GM12891 (cell line): ENCODE measurements around the gene TMEM273.

Source experiments
- DNase-seq: peaks from one replicate; pipeline ENCODE4 v3.0.0; 2011; ENCODE audit warnings: low spot score; ENCODE audit not compliant: insufficient read length
- FAIRE-seq: peaks from 2 replicates; lab custom pipeline; 2011; peaks lifted over from hg19 to GRCh38; lab: Jason Lieb, UNC
- PAX5 ChIP-seq: IDR thresholded peaks from 2 replicates; pipeline ENCODE4 v1.6.1; 2011; ENCODE audit warnings: low read length, moderate library complexity, mild to moderate bottlenecking; ENCODE audit not compliant: insufficient read depth, severe bottlenecking
- POLR2A ChIP-seq: IDR thresholded peaks from 2 replicates; pipeline ENCODE4 v1.6.1; 2011; ENCODE audit warnings: low read depth, low read length, control low read depth
- POLR2AphosphoS5 ChIP-seq: IDR thresholded peaks from 2 replicates; pipeline ENCODE4 v1.6.1; 2011; ENCODE audit warnings: low read depth, low read length, control low read depth
- POU2F2 ChIP-seq: IDR thresholded peaks from 2 replicates; pipeline ENCODE4 v1.6.1; 2011; ENCODE audit warnings: low read depth, mild to moderate bottlenecking, control low read depth, low read length, moderate library complexity
- SPI1 ChIP-seq: IDR thresholded peaks from 2 replicates; pipeline ENCODE4 v1.6.1; 2011; ENCODE audit warnings: low read depth, low read length, control low read depth
- TAF1 ChIP-seq: IDR thresholded peaks from 2 replicates; pipeline ENCODE4 v1.6.1; 2011; ENCODE audit warnings: low read depth, low read length, control low read depth

The TMEM273 gene

DNA sequence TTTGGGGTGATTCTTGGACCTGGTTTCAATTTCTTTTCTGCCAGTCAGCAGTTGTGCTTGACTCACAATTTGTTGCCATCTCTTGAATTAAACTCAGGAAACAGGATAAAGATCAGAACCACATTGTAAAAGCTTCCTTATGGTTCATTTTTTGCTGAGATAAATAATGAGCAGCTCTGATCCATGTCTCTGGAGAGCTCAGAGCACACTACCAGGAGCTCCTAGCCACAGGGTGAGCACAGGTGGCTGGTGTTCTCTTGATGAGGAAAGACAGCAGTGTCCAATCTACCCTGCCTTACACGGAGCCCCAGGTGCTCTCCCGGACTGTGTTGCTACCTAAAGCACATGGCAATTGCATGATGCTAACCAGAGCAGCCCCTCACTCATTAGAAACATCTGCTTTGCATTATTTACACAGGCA lies 37.2 kb downstream of the TMEM273 start:
- DNase-seq (no peak), FAIRE-seq (no peak)
- TF ChIP-seq SPI1: no peak
- no peak for TF ChIP-seq TAF1
- no peak for TF ChIP-seq POU2F2
- no peak for TF ChIP-seq PAX5
- TF ChIP-seq POLR2A: no peak
- TF ChIP-seq POLR2AphosphoS5: no peak

DNA sequence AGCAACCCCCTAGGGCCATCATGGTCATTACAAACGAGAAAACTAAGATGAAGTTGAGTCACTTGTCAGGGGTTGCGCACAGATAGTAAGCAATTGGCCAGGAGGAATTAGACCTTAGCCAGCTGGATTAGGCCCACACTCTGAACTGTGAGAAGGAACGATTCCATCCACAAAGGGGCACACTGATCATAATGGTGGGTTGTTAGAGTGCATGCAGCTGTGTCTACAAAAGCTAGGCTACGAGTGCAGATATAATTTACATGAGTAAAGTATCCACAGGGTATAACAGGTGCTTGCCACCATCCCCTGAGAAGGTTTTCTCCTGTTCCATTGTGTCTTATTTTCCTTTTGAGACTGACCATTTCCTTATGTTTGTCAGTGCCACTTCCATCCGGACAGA lies 37.8 kb downstream of the TMEM273 start:
- DNase-seq (no peak), FAIRE-seq (no peak)
- TF ChIP-seq PAX5: no peak
- no peak for TF ChIP-seq TAF1
- no peak for TF ChIP-seq POLR2A
- no peak for TF ChIP-seq POU2F2
- TF ChIP-seq SPI1: no peak
- no peak for TF ChIP-seq POLR2AphosphoS5

DNA sequence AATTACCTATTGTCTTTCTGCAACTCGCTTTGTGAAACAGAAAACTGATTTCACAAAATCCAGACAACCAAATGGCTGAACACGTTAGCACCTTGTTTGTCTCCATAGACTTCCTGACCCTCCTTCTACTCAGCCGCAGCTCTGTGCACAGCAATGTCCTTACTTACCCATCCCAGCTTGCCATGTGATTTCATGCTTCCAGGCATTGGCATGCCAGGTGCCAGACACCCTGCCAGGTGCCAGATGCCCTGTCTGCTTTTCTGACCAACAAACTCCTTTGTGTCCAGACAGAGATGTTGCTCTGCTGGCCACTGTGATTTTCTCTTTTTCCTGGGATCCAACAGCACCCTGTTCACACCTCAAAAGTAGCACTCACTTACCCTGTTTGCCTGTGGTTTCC lies 38.3 kb downstream of the TMEM273 start:
- TF ChIP-seq POLR2AphosphoS5: no peak
- no peak for TF ChIP-seq TAF1
- no peak for TF ChIP-seq POLR2A
- no peak for TF ChIP-seq SPI1
- FAIRE-seq (no peak), DNase-seq (no peak)

DNA sequence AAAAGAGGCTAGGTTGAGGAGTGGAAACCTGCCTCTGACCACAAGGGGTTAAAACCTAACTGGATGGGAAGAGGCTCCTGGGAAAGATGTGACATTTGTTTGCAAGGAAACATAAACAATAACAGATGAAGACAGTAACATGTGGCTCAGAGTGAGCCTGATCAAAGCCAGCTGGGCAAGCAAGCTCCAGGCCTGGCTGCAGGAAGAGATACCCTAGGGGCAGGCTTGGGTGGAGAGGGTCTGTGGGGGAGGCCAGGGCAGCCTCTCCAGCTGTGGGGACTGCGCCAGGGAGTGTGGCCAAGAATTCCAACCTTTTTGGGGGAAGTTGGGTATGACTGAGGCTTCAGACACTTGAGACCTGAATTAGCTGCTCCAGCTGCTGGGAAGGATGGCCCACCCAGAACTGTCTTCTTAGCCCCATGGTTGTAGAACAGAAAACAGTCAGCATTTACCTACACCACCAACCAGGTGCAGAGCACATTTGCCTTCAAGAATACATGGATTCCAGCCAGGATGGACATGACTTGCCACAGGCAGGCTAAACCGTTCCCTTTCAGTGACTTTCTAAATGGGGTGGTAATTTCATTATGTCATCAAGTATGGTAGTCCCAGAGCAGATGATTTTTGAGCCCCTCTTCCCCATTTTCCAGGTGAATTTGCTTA lies 44.0 kb downstream of the TMEM273 start:
- FAIRE-seq (no peak), DNase-seq (no peak)
- TF ChIP-seq POLR2AphosphoS5 (no peak), PAX5 (no peak), TAF1 (no peak), POU2F2 (no peak), SPI1 (no peak), POLR2A (no peak)

DNA sequence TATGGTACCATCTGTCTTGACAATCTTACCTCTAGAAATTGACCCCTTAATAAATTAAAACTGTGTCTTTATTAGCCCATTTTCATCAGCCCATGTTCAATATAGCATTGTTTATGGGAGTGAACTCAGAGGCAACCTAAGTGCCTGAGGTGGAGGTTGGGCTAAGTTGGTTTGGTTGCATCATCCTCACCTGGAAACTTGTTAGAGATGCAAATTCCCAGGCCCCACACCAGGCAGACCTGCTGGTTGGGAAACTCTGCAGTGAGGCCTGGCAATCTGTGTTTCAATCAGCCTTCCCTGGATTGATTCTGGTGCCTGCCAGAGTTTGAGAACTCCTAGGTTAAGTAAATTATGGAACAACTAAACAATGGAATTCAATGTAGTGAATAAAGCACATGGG lies 44.9 kb downstream of the TMEM273 start:
- no peak for FAIRE-seq
- DNase-seq: no peak
- no peak for TF ChIP-seq SPI1
- no peak for TF ChIP-seq PAX5
- TF ChIP-seq POLR2AphosphoS5: no peak
- TF ChIP-seq POLR2A: no peak
- no peak for TF ChIP-seq POU2F2
- TF ChIP-seq TAF1: no peak

DNA sequence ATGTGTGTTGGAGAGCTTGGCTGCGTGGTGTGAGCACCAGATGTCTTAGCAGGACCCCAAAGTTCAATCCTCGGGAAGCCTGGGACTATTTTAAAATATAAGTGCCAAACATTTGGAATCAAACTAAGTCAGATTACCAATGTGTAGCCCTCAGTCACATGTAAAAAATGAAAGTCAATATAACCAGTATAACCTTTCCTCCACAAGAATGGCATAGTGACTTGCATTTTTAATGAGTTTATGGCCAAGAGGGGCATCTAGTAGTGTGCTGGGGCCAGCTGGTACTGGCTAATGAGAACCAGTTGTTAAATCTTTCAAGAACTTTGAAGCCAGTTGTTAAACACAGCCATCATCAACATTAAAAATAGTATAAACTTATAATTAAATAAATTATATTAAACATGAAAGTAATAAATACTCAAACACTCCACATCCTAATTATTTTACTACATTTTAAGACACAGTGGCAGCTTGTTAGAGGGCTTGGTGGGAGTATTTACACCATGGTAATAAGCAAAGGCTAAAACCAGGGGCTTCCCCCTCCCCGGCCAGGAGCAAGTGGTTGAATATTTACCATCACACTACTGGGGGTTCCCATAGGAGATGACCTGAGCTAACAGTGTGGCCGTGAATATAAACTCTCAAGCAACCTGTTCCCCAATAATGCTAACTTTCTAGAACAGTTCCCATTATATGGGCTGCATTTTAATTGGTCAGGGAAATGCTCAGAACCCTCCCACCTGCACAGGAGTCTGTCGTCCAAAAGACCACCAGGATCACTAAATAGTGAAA lies 46.5 kb downstream of the TMEM273 start:
- no peak for DNase-seq
- TF ChIP-seq PAX5: no peak
- TF ChIP-seq SPI1: no peak
- no peak for TF ChIP-seq POU2F2
- TF ChIP-seq POLR2AphosphoS5: no peak
- no peak for TF ChIP-seq TAF1
- TF ChIP-seq POLR2A: no peak
- FAIRE-seq: no peak

DNA sequence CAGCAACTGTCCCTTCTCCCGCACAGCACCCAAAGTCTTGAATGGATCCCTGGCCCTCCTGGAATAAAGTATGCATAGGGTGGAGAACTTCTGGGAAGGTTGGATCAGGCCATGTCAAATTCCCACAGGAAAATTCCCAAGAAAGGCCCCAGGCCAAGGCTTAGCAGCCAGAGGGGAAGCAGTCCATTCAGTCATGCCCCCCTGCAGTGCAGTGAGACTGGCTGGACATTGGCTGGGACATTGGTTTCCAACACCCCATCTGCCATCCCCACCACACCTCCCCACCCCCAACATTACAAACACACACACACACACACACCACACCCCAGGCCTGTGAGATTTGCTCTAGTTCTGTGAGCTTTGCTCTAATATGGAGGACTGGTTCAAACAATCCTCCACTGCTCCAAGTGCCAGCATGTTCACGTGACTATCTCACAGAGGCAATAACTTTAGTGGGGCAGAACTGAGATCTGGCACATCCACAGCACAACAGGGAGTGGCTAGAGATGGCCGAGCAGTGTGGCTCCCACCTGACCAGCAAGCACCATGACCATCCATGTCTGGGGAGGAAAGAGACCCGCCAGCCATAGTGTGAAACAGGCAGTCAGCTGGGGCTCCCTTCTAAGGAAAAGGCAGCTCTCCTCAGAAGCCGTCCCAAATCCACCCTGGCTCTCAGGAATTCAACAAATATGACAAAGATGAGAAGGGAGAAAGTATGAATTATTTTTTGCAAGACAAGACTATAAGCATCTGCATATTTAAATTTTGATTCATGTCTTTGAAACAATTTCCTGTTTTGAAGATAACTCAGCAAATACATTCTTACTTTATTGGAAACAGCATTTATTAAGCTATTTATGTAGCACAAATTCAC lies 47.6 kb downstream of the TMEM273 start:
- DNase-seq (no peak), FAIRE-seq (no peak)
- TF ChIP-seq POLR2A: no peak
- no peak for TF ChIP-seq POU2F2
- no peak for TF ChIP-seq TAF1
- TF ChIP-seq SPI1: no peak
- no peak for TF ChIP-seq POLR2AphosphoS5
- TF ChIP-seq PAX5: no peak

DNA sequence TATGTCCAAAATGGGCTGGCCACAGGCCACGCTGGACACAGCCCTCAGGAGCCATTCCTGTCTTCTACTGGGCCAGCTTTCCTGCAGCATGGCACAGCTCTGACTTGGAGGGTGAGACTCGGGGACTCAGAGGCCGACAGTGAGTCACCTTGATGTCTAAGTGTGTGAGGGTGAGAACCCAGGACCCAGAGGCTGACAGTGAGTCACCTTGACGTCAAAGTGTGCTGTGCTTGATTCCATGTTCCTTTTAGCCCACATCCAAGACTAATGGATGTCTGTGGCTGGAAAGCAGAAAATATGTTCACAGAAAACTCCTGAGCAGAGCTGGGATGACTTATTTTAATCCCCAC lies 48.4 kb downstream of the TMEM273 start:
- no peak for DNase-seq
- TF ChIP-seq POLR2AphosphoS5 (no peak), TAF1 (no peak), POU2F2 (no peak), SPI1 (no peak), PAX5 (no peak), POLR2A (no peak)
- FAIRE-seq: no peak

DNA sequence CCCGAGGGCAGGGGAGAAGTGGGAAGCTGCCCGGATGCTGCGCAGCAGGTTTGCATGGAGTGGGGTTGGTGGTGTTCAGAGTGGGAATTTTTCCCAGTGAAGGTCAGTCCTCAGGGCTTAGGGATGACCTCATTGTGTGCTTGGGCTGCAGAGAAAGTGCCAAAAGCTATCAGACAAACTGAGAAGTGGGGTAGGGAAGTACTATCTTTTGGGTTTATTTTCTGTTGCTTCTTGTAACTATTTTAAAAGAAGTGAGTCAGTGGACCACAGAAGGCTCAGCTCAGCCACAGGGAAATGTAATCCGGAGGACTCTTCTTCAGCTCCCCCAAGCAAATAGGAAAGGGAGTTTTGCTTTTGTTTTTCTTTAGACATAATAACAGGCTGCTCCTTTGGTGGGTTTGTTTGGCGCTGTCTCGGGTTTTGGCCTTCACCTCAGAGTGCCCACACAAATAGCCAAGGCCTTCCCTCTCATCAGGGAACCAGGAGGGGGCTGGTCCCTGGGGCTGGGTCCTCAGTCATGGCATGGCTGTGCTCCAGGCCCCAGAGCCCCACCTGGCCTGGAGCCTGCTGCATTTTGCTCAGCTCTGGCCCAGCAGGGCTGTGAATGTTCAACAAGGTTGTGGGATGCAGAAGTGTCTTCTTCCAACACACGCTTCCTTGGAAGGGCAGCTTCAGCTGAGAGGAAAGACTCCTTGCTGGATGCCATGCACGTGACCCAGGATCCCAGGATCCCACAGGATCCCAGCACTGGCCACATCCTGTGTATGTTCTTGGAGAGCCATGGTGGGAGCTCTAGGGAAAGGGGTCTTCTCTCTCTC lies 49.0 kb downstream of the TMEM273 start:
- no peak for TF ChIP-seq POLR2A
- TF ChIP-seq POLR2AphosphoS5: no peak
- TF ChIP-seq PAX5: no peak
- no peak for TF ChIP-seq TAF1
- no peak for TF ChIP-seq POU2F2
- FAIRE-seq (no peak), DNase-seq (no peak)
